GM23338 (cell line): Measurements from ENCODE around the gene CARD9. TPM values are rescaled to one million over a fixed set of nuclear protein-coding genes. Genes with fewer than 3 reads are reported as not detected.

Experiments used
- ATAC-seq: fragments of 200-7000 bp; cut with Tn5 transposase; 3 replicates; pipeline ENCODE4 v1.9.1; 2020
- DNase-seq: peaks from one replicate; pipeline ENCODE4 v3.0.0-alpha.2; 2015; ENCODE audit warnings: low spot score
- H2AFZ ChIP-seq: fragments of 200-600 bp; sonication (generic); 2 replicates; pipeline ENCODE4 v1.8.0; 2016; ENCODE audit warnings: antibody characterized with exemption, mild to moderate bottlenecking, moderate library complexity
- H3F3A ChIP-seq: fragments of 200-600 bp; sonication (generic); replicated peaks from 2 replicates; pipeline ENCODE4 v1.8.0; 2017; ENCODE audit warnings: antibody characterized with exemption, mixed run types, low read depth
- H3K27ac ChIP-seq: fragments of 200-600 bp; sonication (generic); 2 replicates; pipeline ENCODE4 v1.6.1; 2016; ENCODE audit warnings: low read depth
- H3K27me3 ChIP-seq: fragments of 200-600 bp; sonication (generic); 2 replicates; pipeline ENCODE4 v1.8.0; 2016; ENCODE audit warnings: mild to moderate bottlenecking, mixed run types, moderate library complexity; ENCODE audit not compliant: insufficient read depth
- H3K36me3 ChIP-seq: fragments of 200-600 bp; sonication (generic); 2 replicates; pipeline ENCODE4 v1.8.0; 2016; ENCODE audit warnings: mild to moderate bottlenecking; ENCODE audit not compliant: insufficient read depth
- H3K4me1 ChIP-seq: fragments of 200-600 bp; sonication (generic); 2 replicates; pipeline ENCODE4 v1.8.0; 2016; ENCODE audit warnings: mild to moderate bottlenecking, moderate library complexity; ENCODE audit not compliant: insufficient read depth
- H3K4me2 ChIP-seq: fragments of 200-600 bp; sonication (generic); 2 replicates; pipeline ENCODE4 v1.7.1; 2017; ENCODE audit warnings: mixed run types
- H3K4me3 ChIP-seq: fragments of 200-600 bp; sonication (generic); 2 replicates; pipeline ENCODE4 v1.6.1; 2016; ENCODE audit warnings: mixed run types
- H3K79me2 ChIP-seq: fragments of 200-600 bp; sonication (generic); replicated peaks from 2 replicates; pipeline ENCODE4 v1.8.0; 2017; ENCODE audit warnings: mild to moderate bottlenecking; ENCODE audit not compliant: insufficient read depth
- H3K9me2 ChIP-seq: fragments of 200-600 bp; sonication (generic); 2 replicates; pipeline ENCODE4 v1.8.0; 2017; ENCODE audit not compliant: insufficient read depth
- H4K20me1 ChIP-seq: fragments of 200-600 bp; sonication (generic); replicated peaks from 2 replicates; pipeline ENCODE4 v1.8.0; 2017; ENCODE audit warnings: mild to moderate bottlenecking; ENCODE audit not compliant: insufficient read depth
- H3K27ac Mint-ChIP-seq: 2 replicates; pipeline ENCODE4 v1.8.0; 2020; ENCODE audit warnings: inconsistent platforms, mild to moderate bottlenecking, moderate library complexity, mixed read lengths
- H3K27me3 Mint-ChIP-seq: 3 replicates; pipeline ENCODE4 v1.8.0; 2022; ENCODE audit warnings: low read depth, mild to moderate bottlenecking, moderate library complexity, mixed read lengths, inconsistent platforms; ENCODE audit not compliant: insufficient read depth, poor library complexity
- H3K36me3 Mint-ChIP-seq: 3 replicates; pipeline ENCODE4 v1.8.0; 2021; ENCODE audit warnings: low read depth, mild to moderate bottlenecking, inconsistent platforms, moderate library complexity, mixed read lengths
- H3K4me1 Mint-ChIP-seq: 3 replicates; pipeline ENCODE4 v1.8.0; 2020; ENCODE audit warnings: mild to moderate bottlenecking, inconsistent platforms, mixed read lengths
- H3K4me3 Mint-ChIP-seq: 3 replicates; pipeline ENCODE4 v1.8.0; 2021; ENCODE audit warnings: moderate library complexity, mild to moderate bottlenecking, inconsistent platforms, mixed read lengths
- H3K9me3 Mint-ChIP-seq: 3 replicates; pipeline ENCODE4 v1.8.0; 2020; ENCODE audit warnings: moderate library complexity, mild to moderate bottlenecking, inconsistent platforms, mixed read lengths
- CREB1 ChIP-seq: fragments of 250-450 bp; sonication (Bioruptor Pico); IDR thresholded peaks from 2 replicates; pipeline ENCODE4 v1.5.0; 2020; ENCODE audit warnings: low read depth, mild to moderate bottlenecking, moderate library complexity
- EZH2 ChIP-seq: fragments of 200-600 bp; sonication (generic); IDR thresholded peaks from one replicate; pipeline ENCODE4 v1.8.0; 2017; ENCODE audit warnings: antibody characterized with exemption, mild to moderate bottlenecking, low read depth; ENCODE audit not compliant: unreplicated experiment
- JUNB ChIP-seq: IDR thresholded peaks from one replicate; pipeline ENCODE4 v1.6.1; 2016; ENCODE audit warnings: antibody characterized with exemption; ENCODE audit not compliant: unreplicated experiment
- NANOG ChIP-seq: IDR thresholded peaks from 2 replicates; pipeline ENCODE4 v1.6.1; 2016; ENCODE audit warnings: antibody characterized with exemption, borderline replicate concordance
- POLR2AphosphoS5 ChIP-seq: IDR thresholded peaks from 2 replicates; pipeline ENCODE4 v1.6.1; 2016; ENCODE audit warnings: antibody characterized with exemption, low read depth
- REST ChIP-seq: IDR thresholded peaks from one replicate; pipeline ENCODE4 v1.6.1; 2018; ENCODE audit warnings: antibody characterized with exemption; ENCODE audit not compliant: unreplicated experiment
- STAT1 ChIP-seq: IDR thresholded peaks from one replicate; pipeline ENCODE4 v1.6.1; 2016; ENCODE audit warnings: antibody characterized with exemption; ENCODE audit not compliant: unreplicated experiment
- ZNF114 ChIP-seq: fragments of 250-450 bp; sonication (Bioruptor Pico); IDR thresholded peaks from 2 replicates; pipeline ENCODE4 v1.5.0; 2020; ENCODE audit warnings: mild to moderate bottlenecking, moderate library complexity
- ZNF462 ChIP-seq: fragments of 250-450 bp; sonication (Bioruptor Pico); IDR thresholded peaks from 2 replicates; pipeline ENCODE4 v1.5.0; 2020; ENCODE audit warnings: mild to moderate bottlenecking, moderate library complexity
- polyA plus RNA-seq: library from polyadenylated mRNA; unstranded; fragments of >200 nt; fragmentation: Nextera tagmentation; extraction: Ambion mirVana; gene quantifications from 2 replicates; pipeline ENCODE4 v1.2.1, GENCODE V29; 2016
- total RNA-seq: library from RNA; depleted of rRNA; stranded (reverse); fragments of >200 nt; shearing (Covaris generic); gene quantifications from 2 replicates; pipeline ENCODE4 v1.2.3, GENCODE V29; 2014
- TF ChIP-seq, protein P1 (sequence below): IDR thresholded peaks from 2 replicates; pipeline ENCODE4 v1.6.1; 2016; ENCODE audit warnings: antibody characterized with exemption
- TF ChIP-seq, protein P2 (sequence below), 2 experiments: fragments of 200-600 bp in 1 of 2; sonication (generic) in 1 of 2; conservative IDR thresholded peaks; 2 replicates each; pipeline versions ENCODE4 v1.5.1 to v1.6.1; 2016 to 2017; ENCODE audit warnings: antibody characterized with exemption in 2 of 2, low read depth in 2 of 2, mild to moderate bottlenecking in 2 of 2, moderate library complexity in 1 of 2

CARD9 gene
- total and polyA plus RNA-seq, 2 experiments from 2014 or later: 0.49 to 0.63 TPM

DNA sequence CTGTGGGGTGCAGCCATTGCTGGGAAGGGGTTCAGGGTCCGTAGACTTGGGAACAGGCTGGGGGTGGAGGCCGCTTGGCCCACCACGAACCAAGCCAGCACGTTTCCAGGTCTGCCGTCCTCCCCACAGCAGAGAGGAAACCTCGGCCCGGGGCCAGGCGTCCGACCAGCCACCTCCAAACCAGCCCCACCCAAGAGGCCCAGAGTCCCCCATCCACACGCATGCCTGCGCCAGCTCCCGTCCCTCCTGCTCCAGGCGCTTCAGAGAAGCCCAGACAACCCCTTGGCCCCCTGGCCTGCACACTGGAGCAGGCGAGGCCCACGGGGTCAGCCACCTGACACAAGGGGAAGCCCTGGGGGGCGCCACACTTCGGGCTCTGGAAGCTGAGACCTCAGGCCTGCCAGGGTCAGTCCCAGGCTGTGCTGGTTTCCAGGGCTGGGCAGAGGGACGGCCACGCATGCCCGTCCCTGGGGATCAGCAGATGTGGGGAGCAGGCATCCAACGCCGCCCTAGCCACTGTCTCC, 16.2 kb downstream of the CARD9 start (continued):
- TF ChIP-seq ZNF462 (CRISPR knock-in tag) (no peak), JUNB (no peak), CREB1 (CRISPR knock-in tag) (no peak)

DNA sequence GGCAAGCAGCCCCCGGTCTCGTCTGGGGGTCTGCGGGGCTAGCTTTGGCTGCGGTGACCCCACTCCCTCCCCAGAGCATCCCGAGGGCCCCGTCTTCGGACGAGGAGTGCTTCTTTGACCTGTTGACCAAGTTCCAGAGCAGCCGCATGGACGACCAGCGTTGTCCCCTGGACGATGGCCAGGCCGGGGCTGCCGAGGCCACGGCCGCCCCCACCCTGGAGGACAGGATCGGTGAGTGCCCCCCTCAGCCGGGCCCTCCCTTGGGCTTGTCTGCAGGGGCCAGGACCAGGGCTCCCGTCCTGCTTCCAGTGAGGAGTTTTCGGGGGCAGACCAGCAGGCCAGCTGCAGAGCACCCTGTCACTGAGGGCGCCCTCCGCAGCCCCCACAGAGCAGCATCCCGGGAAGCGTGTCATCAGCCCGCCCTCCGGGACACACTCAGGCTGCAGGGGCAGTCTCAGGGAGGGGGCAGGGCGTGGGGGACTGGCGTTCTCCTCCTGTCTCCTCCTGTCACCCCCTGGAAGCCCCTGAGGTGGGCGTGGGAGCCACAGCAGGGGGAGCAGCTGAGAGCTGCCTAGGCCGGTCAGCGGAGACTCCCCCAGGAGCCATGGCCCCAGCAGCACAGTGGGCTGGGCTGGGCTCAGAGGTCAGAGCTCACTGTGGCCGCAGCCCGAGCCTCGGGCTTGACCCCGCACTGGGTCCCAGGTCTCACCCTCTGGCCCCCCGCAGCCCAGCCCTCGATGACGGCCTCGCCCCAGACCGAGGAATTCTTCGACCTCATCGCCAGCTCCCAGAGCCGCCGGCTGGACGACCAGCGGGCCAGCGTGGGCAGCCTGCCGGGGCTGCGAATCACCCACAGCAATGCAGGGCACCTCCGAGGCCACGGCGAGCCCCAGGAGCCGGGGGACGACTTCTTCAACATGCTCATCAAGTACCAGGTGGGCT, 17.6 kb downstream of the CARD9 start:
- Histone ChIP-seq H3K4me2 (no peak overlapping the region), H3K36me3 (no peaks in the 10 kb centered on the region)
- H3K4me1 Mint-ChIP-seq: no peaks in the 10 kb centered on the region
- no peak for TF ChIP-seq NANOG
- no peak for TF ChIP-seq POLR2AphosphoS5
- TF ChIP-seq, protein P1, sequence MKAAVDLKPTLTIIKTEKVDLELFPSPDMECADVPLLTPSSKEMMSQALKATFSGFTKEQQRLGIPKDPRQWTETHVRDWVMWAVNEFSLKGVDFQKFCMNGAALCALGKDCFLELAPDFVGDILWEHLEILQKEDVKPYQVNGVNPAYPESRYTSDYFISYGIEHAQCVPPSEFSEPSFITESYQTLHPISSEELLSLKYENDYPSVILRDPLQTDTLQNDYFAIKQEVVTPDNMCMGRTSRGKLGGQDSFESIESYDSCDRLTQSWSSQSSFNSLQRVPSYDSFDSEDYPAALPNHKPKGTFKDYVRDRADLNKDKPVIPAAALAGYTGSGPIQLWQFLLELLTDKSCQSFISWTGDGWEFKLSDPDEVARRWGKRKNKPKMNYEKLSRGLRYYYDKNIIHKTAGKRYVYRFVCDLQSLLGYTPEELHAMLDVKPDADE: no peak
- no peak for TF ChIP-seq ZNF114 (CRISPR knock-in tag)
- no peak for TF ChIP-seq EZH2
- TF ChIP-seq JUNB: no peak
- TF ChIP-seq REST: no peak
- TF ChIP-seq, protein P2, sequence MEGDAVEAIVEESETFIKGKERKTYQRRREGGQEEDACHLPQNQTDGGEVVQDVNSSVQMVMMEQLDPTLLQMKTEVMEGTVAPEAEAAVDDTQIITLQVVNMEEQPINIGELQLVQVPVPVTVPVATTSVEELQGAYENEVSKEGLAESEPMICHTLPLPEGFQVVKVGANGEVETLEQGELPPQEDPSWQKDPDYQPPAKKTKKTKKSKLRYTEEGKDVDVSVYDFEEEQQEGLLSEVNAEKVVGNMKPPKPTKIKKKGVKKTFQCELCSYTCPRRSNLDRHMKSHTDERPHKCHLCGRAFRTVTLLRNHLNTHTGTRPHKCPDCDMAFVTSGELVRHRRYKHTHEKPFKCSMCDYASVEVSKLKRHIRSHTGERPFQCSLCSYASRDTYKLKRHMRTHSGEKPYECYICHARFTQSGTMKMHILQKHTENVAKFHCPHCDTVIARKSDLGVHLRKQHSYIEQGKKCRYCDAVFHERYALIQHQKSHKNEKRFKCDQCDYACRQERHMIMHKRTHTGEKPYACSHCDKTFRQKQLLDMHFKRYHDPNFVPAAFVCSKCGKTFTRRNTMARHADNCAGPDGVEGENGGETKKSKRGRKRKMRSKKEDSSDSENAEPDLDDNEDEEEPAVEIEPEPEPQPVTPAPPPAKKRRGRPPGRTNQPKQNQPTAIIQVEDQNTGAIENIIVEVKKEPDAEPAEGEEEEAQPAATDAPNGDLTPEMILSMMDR (conservative IDR thresholded peaks at IDR 0.05; ENCODE audit: low read depth in 2 of 2): no peak
- no peak for TF ChIP-seq STAT1

More for the DNA sequence above, 17.6 kb downstream of the CARD9 start:
- Mint-ChIP-seq H3K36me3 (no peaks in the 10 kb centered on the region), H3K27ac (no peak overlapping the region), H3K9me3 (no peaks in the 10 kb centered on the region), H3K4me3 (no peak overlapping the region), H3K27me3 (peaks cover 9% of the 10 kb centered on the region)
- Histone ChIP-seq H3K27ac (no peak overlapping the region), H3K27me3 (no peaks in the 10 kb centered on the region), H4K20me1 (no peaks in the 10 kb centered on the region), H3F3A (no peaks in the 10 kb centered on the region), H3K4me1 (no peaks in the 10 kb centered on the region), H3K9me2 (no peaks in the 10 kb centered on the region), H3K79me2 (no peaks in the 10 kb centered on the region), H2AFZ (no peak overlapping the region), H3K4me3 (no peak overlapping the region)
- no peak for ATAC-seq
- DNase-seq: no peak
